Stimulated activated CD8-positive, alpha-beta memory T cell treated with anti-CD3 and anti-CD28 coated beads, Interleukin-7, amount 100 ng/mL, for 1 hour (primary cell): ENCODE results near the gene EFTUD2.

ENCODE experiments used
- DNase-seq, 2 donors: peaks; one replicate each; pipeline ENCODE4 v3.0.0-alpha.2; 2020; ENCODE audit warnings: low read depth in 2 of 2

EFTUD2 gene

DNA sequence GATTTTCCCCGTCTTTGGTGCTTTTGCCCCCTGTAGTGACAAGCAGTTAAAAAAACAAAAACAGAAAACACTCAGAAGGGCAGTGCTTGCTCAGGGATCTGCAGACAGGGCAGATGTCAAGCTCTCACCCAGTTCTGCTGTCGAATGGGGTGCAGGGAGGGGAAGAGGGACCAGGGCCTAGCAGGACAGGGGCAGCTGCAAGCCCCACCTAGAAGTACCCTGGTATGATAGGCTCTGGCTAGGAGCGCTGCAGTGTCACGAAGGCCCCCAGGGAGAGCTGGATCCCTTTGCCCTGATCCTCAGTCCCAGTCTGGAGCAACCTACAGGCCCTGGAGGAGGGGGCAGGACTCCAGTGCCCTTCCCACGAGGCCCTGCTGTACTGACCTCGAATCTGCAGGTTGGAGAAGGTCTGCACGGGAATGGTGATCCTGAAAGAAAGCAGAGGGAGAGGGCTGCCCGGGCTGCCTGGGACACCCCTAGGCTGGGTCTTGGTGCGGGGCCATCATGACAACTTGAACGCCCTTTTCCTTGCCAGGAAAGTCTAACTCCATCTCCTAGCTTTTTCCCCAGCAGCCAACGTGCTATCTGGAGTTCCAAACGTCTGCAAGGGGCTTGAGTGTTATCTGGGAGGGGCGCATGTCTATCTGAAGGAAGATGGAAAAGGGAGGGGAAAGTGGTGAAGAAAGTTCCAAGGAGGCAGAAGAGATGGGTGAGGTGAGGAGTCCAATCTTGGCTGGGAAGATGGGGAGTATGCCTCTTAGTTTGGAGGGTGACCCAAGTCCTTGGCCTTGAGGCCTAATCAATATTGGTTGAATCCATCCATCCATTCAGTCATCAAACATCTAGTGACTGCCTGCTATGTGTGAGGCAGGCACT lies 11.2 kb upstream of the EFTUD2 start:
- DNase-seq, result no peak

DNA sequence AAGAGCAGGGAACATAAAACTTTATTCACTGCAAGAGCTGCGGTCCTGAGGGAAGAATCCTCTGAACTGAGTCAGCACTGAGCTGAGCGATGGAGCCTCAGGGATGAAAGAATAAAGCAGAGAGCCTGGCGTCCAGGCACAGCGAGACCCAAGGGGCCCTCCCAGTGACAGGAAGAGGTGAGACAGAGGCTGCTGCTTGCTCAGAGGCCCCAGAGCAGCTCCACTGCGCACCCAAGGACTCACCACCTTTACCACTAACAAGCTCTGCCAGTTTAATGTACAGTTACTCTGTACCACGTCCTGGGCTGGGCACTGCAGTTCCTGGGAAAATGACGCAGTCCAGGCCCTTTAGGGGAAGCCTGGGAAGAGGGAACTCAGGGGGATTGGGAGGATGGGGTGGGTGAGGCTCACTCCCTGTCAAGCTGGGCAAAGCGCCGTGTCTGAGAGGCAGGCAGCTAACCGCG lies 10.5 kb upstream of the EFTUD2 start:
- no peak for DNase-seq

DNA sequence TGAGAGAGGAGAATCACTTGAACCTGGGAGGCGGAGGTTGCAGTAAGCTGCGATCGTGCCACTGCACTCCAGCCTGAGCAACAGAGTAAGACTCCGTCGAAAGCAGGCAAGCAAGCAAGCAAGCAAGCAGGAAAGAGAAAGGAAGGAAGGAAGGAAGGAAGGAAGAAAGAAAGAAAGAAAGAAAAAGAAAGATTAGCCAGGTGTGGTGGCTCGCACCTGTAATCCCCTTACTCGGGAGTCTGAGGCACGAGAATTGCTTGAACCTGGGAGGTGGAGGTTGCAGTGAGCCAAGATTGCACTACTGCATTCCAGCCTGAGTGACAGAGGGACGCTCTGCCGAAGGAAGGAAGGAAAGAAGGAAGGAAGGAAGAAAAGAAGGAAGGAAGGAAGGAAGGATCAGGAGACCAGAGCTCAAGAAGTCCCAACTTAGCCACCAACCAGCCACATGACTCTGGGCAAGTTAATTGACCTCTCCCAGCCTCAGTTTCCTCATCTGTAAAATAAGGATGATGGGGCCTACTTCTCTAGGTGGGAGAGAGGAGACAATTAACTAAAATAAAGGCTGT lies 9.6 kb upstream of the EFTUD2 start:
- no peak for DNase-seq

DNA sequence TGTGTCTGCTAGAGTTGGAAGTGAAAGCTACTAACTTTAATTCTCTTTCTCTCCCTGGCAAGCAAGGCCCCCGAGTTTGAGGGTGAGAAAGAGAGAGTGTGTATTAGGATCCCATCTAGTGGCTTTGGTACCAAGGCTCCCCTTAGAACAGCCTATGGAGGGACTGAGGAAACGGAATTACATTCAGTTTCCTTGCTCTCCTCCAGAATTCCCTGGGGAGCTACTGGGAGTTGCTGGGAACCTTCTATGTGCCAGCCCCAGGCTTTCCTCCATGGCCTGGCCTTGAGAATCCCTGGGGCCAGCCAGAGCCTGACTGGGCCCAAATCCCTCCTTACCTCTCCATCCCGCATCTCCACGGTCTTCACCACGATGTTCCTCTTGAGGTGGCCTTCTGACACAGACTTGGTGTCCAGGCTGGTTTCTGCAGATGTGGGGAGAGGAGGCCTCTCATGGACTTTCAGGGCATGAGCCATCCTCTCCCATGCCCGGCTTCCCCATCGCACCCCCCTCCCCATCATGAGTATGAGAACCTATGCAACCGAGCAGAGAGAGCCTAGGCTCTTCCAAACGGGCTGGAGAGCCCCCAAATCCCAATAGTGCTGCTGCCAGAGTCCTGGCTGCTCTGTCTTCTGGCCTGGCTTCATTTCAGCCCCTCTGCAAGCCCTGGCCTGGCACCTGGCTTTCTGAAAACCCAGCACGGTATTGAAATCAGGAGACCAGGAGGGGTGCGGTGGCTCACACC lies 8.7 kb upstream of the EFTUD2 start:
- DNase-seq, result no peak

DNA sequence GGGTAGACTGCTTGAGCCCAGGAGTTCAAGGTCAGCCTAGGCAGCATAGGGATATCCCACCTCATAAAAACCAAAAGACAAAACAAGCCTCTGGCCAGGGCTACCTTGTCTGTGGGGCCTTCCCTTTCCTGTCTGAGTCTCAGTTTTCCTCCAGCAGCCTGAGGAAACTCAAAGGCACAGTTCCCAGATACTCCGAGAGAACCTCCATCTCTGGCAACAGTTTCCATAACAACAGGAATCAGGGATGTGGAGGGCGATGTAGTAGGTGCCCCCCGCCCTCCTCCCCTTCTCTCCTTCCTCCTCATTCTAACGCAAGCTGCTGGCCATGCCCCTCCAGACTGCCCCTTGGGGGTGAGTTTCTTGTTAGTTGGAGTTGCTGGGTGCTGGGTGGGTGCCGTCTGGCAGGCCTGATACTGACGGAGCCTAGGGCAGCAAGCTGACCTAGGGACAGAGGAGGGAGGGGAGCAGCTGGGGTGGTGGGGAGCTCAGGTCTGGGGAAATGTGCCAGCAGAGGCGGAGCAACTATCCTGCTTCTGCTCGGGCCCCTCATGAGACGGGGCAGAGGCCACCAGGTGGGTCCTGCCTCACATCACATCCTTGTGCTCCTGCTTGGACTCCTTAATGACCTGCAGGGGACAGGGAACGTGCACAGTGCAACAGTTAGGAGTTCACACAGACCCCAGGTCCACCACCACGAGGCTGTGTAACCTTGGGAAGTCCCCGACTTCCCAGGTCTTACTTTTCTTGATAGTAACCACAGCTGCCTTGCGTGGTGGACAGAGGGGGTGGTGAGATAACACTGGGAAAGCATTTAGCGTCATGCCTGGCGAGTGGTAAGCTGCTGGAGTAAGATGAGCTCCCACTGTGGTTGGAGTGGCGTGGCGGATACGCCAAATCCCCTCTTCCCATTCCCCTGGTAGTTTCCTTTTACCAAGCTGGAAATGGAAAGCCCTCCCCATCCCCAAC lies 7.8 kb upstream of the EFTUD2 start:
- DNase-seq, result no peak

DNA sequence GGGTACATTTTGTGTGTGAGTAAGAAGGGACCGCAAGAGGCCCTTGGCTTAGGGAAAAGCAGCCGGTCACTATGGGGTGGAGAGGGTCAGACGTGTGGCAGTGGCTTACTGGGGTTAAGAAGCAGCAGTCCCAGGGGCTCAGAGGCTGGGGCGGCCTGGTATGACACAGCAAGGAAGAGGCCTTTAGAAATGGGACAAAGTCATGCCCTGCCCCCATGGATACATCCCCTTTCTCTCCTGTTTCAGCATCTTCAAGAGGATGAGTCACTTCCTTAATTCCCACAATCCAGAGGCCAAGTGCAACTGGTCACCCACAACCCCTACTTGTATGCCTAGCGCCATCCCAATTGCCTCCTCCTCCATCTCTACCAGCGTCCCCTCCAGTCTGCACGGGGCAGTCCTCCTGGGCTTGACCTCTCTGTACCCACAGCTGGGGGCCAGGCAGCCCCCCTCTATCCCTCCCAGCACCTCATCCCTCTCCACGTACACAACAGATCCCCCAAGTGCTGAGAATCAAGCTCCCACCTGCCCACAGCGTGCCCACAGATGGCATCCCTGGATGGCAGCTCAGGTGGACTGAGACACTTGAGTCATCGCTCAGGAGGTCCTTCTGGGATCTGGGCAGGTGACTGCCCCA lies 6.9 kb upstream of the EFTUD2 start:
- no peak for DNase-seq

DNA sequence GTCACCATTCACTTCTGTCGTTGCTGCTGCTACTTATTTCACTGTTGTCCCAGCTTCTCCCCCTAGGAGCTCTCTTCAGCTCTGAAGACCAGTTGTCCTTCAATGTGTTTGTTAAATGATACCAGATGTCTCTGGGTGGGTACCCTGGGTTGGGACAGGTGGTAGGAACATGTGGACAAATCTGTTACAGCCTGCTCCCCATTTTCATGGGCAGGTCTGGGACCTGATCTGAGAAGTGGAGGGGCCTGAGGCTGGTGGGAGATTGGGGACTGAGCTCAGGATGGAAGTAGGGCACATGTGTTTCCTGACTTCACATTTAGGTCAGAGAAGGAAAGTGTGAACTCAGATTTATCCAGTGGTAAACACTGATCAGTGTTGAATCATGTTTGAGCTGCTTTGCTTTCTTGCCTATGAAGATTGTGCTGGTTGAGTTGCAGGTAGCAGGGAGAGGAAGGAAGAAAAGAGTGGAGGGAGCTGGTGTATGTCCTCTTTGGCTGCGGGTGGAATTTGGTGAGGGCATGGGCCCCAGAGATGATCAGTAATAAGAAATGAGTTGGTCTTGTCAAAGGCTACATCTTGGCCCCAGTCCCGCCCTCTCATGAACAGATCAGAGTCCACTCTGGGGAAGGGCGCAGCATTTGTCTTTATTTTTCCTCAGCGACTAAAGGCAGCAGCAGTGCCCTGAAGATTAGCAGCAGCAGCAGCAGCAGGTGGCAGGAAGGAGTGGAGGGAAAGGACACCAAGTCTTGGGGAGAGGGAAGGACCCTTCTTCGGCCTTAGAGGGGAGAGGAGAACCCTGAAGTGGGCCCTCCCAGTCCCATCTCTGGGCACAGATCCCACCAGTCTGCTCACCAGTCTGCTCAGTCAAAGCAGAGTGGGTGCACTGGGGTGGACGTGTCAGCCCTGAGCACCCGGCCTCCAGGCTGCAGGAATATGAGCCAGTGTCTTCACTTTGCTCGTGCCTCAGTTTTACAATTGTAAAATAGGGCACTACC lies 6.1 kb upstream of the EFTUD2 start:
- no peak for DNase-seq

DNA sequence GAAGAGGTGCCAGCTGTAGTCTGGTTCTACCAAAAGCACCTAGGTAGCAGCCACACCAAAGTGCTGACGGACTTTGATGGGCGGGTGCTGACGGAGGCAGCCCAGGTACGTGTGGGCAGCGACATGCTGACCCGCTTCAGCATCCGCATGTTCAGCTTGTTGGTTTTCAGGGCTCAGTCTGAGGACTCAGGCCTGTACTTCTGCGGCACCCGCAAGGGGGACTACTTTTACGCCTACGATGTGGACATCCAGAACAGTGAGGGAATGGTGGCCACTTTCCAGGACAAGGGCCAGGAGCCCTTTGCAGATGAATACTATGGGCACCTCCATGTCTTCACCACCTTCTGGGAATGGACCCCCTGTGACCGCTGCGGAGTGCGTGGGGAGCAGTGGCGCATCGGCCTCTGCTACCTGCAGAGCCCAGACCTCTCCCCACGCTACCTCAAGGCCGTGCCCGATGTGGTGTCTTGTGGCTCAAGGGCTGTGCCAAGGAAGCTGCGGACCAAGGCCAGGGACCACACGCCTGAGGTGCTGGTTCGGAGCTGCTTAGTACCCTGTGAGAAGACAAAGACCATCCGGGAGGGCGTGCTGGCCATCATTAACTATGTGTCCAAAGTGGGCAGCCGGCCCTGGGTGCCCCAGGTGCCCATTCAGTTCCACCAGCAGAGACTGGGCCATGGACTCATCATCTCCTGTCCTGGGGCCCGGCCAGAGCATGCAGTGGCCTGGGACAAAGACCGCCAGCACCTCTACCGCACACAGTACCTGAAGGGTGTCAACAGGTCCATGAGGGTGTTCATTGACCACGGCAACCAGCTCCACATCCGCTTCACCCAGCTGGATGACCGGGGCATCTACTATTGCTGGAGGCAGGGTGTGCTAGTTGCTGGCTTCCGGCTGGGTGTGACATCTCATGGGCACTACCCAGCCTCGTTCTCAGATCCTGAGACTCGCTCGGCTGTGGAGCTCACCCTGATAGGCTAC lies 5.0 kb upstream of the EFTUD2 start:
- DNase-seq, result no peak

DNA sequence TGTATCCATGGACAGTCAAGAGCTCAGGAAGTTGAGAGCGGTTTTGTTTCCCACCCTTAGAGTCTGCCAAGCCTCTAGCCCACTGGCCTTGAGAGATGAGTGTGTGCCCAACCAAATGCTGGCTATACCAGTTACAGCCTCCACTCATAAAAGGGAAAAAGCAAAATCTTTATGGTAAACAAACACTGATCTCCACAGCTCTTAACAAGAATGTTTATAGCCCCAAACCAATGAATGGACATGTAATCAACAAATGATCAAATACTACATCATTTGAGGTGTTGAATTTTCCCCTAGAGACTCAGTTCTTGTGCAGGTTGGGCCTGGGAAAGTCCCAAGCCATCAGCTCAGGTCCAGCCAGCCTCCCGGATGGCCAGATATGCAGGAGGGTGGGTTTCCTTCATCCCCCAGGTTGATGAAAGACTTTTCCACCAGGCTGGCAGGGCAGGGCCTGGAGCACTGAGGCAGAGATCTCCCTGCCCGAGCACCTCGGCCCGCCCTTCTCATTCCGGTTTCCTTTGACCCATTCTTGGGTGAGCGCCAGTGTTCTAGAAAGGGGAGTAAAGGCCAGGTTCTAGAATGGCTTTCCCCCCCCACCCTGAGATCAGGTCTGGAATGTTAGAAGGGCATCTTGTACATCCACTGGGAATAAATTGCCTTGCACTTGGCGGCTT lies 3.9 kb upstream of the EFTUD2 start:
- no peak for DNase-seq

DNA sequence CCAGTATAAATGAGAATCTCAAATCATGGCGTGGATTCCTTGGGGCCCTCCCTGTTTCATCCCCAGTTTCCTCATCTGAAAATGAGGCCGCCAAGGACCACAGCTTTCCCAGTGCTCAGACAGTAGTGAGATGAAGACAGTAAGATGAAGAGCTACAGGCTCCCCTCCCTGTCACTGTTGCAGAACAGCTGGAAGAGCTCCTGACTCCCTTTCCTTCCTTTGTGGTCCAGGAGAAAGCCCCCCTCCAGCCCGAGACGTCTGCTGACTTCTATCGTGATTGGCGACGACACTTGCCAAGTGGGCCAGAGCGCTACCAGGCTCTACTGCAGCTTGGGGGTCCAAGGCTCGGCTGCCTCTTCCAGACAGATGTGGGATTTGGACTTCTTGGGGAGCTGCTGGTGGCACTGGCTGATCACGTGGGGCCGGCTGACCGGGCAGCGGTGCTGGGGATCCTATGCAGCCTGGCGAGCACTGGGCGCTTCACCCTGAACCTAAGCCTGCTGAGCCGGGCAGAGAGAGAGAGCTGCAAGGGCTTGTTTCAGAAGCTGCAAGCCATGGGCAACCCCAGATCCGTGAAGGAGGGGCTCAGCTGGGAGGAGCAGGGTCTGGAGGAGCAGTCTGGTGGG lies 3.0 kb upstream of the EFTUD2 start:
- DNase-seq, result no peak

DNA sequence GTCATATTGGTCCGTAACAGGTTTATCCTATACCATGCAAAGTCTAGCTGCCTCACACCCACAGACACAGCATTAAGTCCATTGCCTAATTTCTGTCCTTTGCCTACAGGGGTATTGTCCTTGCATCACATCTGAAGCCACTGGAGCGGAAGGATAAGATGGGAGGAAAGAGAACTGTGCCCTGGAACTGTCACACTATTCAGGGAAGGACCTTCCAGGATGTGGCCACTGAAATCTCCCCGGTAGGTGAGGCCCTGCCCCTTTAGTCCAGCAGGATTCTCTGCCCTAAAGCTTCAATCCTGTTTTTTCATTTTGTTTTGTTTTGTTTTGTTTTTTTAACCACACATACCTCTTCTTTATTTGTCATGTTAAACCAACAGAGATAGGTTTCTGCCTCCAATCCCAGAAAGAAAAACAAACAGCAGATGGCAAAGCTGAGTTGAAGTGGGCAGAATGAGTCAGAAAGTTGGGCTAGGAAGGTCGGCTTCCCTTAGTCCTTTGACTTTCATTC lies 2.2 kb upstream of the EFTUD2 start:
- DNase-seq, result no peak

DNA sequence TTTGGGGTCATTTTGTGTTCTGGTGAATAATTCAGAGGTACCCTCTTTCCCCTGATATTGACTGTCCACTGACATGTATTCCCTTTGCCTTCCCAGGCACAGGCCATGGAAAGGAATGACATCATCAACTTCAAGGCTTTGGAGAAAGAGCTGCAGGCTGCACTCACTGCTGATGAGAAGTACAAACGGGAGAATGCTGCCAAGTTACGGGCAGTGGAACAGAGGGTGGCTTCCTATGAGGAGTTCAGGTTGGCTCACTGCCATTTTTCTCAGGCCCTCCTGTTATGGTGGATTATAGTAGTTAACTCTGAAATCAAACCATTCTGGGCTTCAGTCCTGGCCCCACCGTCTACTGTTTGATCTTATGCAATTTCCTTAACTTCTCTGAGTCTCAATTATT lies 1.6 kb upstream of the EFTUD2 start:
- no peak for DNase-seq

DNA sequence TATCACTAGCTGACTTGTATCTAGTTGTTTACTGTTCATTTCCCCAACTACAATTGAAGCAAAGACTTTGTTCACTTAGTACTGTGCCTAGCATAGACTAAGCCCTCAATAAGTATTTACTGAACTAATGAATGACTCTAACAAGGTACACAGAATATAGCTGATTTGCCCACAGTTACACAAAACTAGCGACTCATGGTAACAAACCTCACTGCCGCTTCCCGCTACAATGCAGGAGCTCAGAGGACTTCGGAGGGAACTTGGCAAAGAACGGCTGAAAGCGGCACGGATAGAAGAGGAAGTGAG lies 524 bp downstream of the EFTUD2 start:
- DNase-seq, result no peak

DNA sequence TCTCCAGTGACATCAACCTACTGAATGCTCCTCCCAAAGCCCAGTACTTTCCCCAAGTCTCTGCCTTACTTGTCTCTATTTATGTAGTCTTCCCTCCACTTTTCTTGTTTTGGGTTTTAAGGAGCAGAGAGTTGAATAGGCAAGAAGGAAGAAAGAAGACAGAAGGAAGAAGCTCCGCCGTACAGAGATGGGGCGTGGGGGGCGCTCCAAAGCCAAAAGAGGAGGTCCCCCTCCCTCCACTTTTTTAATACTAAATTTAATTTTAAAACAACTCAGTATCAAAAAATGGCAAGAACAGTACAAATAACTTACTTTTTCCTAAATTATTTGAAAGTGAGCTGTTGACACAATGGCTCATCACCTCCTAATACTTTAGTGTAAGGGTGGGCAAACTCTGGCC lies 4.6 kb downstream of the EFTUD2 start:
- no peak for DNase-seq

DNA sequence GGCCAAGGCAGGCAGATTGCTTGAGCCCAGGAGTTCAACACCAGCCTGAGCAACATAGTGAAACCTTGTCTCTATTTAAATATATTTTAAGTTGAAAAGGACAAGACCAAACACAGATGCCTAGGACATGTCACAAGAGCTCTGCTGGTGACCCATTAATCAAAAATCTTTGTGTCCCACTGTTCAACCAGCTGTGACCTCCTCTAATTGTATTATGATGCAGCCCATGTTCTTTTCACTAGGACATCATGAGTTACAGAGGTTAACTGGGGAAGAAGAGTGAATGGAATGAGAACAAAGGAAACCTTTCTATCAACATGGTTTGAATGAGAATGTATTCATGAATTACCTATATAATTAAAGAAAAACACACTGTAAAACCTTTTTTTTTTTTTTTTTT lies 7.0 kb downstream of the EFTUD2 start:
- no peak for DNase-seq

DNA sequence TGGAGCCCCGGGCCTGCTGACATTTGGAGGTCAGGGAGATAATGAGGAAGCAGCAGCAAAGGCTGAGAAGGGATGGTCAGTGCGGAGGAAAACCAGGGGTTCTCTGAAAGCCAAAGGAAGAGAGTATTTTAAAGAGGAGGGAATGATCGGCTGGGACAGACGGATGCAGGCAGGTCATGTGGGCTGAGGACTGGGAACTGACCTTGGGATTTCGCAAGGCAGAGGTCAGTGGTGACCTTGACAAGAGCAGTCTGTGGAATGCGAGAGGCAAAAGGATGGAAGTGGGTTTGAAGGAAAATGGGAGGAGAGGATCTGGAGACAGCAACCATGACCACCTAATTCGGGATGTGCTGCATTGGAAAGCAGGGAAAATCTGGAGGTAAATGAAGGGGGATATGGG lies 10.2 kb downstream of the EFTUD2 start:
- no peak for DNase-seq
